Epithelial cell of proximal tubule (primary cell): ENCODE data around the gene KIF4A. TPM values are rescaled to one million over a fixed set of nuclear protein-coding genes. Genes with fewer than 3 reads are reported as not detected.

Source experiments
- DNase-seq: peaks from one replicate; pipeline ENCODE4 v3.0.0-alpha.2; 2011; ENCODE audit warnings: low read depth
- H3K4me3 ChIP-seq: 2 replicates; pipeline ENCODE4 v1.5.1; 2011; ENCODE audit warnings: low read depth, mild to moderate bottlenecking, low read length
- total RNA-seq: library from RNA; depleted of rRNA; stranded (reverse); fragments of >200 nt; gene quantifications from 2 replicates; pipeline ENCODE4 v1.2.3, GENCODE V29; 2015
- TF ChIP-seq, protein P1 (sequence below): conservative IDR thresholded peaks from 2 replicates; pipeline ENCODE4 v1.5.1; 2012; ENCODE audit warnings: low read depth, mild to moderate bottlenecking, low read length

Gene KIF4A
- total RNA-seq, 1 donor from 2014 or later, result 26.8 TPM

- TF ChIP-seq, protein P1, sequence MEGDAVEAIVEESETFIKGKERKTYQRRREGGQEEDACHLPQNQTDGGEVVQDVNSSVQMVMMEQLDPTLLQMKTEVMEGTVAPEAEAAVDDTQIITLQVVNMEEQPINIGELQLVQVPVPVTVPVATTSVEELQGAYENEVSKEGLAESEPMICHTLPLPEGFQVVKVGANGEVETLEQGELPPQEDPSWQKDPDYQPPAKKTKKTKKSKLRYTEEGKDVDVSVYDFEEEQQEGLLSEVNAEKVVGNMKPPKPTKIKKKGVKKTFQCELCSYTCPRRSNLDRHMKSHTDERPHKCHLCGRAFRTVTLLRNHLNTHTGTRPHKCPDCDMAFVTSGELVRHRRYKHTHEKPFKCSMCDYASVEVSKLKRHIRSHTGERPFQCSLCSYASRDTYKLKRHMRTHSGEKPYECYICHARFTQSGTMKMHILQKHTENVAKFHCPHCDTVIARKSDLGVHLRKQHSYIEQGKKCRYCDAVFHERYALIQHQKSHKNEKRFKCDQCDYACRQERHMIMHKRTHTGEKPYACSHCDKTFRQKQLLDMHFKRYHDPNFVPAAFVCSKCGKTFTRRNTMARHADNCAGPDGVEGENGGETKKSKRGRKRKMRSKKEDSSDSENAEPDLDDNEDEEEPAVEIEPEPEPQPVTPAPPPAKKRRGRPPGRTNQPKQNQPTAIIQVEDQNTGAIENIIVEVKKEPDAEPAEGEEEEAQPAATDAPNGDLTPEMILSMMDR, result peak; percentile 55
- no peak for DNase-seq
Measured at GRCh38 chrX:70433848-70434351, 144.0 kb downstream of the KIF4A start.

GRCh38 chrX:70434352-70434866 is 144.5 kb downstream of the KIF4A start:
- H3K4me3 ChIP-seq, result peak overlapping the region; percentile 81
- TF ChIP-seq, protein P1, result no peak
- DNase-seq, result no peak

More at GRCh38 chrX:70433848-70434351, 144.0 kb downstream of the KIF4A start:
- H3K4me3 ChIP-seq, result peak overlapping the region; percentile 81

GRCh38 chrX:70434914-70435586 is 145.1 kb downstream of the KIF4A start:
- TF ChIP-seq, protein P1, result no peak
- peak overlapping the region; percentile 81 for H3K4me3 ChIP-seq
- DNase-seq, result no peak

DNA sequence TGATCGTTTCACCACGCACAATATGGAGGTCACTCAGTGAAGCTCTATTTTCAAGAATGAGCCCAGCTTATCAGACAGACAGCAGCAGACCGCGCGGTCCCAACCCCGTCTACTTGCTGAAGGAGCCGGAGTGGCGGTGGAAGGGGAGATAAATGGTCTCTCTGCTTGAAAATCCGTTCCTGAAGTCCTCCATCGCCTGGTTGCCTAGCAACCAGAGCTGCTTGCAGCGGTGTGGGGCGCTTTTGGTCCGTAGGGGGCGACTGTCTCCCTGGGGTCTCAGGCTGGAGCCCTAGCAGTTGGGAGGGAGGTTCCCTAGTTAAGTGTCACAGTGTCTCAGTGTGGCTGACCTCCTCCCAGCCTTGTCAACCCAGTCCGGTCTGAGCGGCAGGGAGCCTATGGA is 146.4 kb downstream of the KIF4A start:
- no peak for DNase-seq
- TF ChIP-seq, protein P1, result no peak
- H3K4me3 ChIP-seq, result no peak overlapping the region

GRCh38 chrX:70437011-70437410 is 147.1 kb downstream of the KIF4A start:
- DNase-seq, result no peak
- TF ChIP-seq, protein P1, result no peak
- H3K4me3 ChIP-seq, result no peak overlapping the region

- TF ChIP-seq, protein P1, result no peak
- no peak overlapping the region for H3K4me3 ChIP-seq
- no peak for DNase-seq
Measured at GRCh38 chrX:70437921-70438665, 148.2 kb downstream of the KIF4A start.
